HL-60 (cell line): Measurements from ENCODE around the gene IPO11.

ENCODE experiments used
- GABPA ChIP-seq: IDR thresholded peaks from 2 replicates; pipeline ENCODE4 v1.6.1; 2012; ENCODE audit warnings: low read depth
- POLR2AphosphoS5 ChIP-seq: IDR thresholded peaks from 2 replicates; pipeline ENCODE4 v1.6.1; 2012; ENCODE audit warnings: low read depth
- SPI1 ChIP-seq: IDR thresholded peaks from 2 replicates; pipeline ENCODE4 v1.6.1; 2012; ENCODE audit warnings: low read depth, mild to moderate bottlenecking, borderline replicate concordance
- TF ChIP-seq, protein P1 (sequence below): IDR thresholded peaks from one replicate; pipeline ENCODE4 v1.5.1; 2011; ENCODE audit warnings: low read length, control low read depth, inconsistent platforms; ENCODE audit not compliant: insufficient read depth
- TF ChIP-seq, protein P2 (sequence below): IDR thresholded peaks from 2 replicates; pipeline ENCODE4 v1.6.1; 2012; ENCODE audit warnings: low read depth; ENCODE audit not compliant: insufficient replicate concordance

DNA sequence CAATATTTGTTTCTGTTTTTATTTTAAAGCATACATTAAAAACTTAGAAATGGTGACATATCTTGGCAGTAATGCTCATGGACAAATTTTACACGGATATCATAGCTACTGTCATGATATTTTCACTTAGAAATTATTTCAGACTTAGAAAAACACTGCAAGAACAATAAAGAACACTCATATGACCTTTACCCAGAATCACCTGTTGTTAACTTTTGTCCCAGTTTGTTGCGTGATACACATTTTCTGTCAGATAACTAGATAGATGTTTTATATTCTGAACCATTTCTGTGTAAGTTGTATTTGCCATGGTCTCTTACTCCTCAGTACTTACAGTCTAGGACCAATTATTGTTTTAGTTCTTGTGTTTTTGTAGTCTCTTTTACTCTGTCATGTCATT, 162.5 kb downstream of the IPO11 start:
- TF ChIP-seq, protein P1, sequence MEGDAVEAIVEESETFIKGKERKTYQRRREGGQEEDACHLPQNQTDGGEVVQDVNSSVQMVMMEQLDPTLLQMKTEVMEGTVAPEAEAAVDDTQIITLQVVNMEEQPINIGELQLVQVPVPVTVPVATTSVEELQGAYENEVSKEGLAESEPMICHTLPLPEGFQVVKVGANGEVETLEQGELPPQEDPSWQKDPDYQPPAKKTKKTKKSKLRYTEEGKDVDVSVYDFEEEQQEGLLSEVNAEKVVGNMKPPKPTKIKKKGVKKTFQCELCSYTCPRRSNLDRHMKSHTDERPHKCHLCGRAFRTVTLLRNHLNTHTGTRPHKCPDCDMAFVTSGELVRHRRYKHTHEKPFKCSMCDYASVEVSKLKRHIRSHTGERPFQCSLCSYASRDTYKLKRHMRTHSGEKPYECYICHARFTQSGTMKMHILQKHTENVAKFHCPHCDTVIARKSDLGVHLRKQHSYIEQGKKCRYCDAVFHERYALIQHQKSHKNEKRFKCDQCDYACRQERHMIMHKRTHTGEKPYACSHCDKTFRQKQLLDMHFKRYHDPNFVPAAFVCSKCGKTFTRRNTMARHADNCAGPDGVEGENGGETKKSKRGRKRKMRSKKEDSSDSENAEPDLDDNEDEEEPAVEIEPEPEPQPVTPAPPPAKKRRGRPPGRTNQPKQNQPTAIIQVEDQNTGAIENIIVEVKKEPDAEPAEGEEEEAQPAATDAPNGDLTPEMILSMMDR: no peak
- TF ChIP-seq POLR2AphosphoS5: no peak
- TF ChIP-seq, protein P2, sequence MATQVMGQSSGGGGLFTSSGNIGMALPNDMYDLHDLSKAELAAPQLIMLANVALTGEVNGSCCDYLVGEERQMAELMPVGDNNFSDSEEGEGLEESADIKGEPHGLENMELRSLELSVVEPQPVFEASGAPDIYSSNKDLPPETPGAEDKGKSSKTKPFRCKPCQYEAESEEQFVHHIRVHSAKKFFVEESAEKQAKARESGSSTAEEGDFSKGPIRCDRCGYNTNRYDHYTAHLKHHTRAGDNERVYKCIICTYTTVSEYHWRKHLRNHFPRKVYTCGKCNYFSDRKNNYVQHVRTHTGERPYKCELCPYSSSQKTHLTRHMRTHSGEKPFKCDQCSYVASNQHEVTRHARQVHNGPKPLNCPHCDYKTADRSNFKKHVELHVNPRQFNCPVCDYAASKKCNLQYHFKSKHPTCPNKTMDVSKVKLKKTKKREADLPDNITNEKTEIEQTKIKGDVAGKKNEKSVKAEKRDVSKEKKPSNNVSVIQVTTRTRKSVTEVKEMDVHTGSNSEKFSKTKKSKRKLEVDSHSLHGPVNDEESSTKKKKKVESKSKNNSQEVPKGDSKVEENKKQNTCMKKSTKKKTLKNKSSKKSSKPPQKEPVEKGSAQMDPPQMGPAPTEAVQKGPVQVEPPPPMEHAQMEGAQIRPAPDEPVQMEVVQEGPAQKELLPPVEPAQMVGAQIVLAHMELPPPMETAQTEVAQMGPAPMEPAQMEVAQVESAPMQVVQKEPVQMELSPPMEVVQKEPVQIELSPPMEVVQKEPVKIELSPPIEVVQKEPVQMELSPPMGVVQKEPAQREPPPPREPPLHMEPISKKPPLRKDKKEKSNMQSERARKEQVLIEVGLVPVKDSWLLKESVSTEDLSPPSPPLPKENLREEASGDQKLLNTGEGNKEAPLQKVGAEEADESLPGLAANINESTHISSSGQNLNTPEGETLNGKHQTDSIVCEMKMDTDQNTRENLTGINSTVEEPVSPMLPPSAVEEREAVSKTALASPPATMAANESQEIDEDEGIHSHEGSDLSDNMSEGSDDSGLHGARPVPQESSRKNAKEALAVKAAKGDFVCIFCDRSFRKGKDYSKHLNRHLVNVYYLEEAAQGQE: no peak
- TF ChIP-seq GABPA: no peak
- no peak for TF ChIP-seq SPI1
